ENCODE measurements around the gene PCDHGB1. TPM values are rescaled to one million over a fixed set of nuclear protein-coding genes. Genes with fewer than 3 reads are reported as not detected.
"Not testable (repeated sequence)": the region's sequence is repeated elsewhere in the genome, so short reads cannot be mapped to it uniquely, and the experiment has no call there.

PCDHGB1 gene
- total RNA-seq: 1 to 10 TPM; 2.6 to 2.8 TPM
- long read RNA-seq, donor 1: 0 reads
- long read RNA-seq, donor 2, partial matches to known transcripts: 0 of 1 reads
- long read RNA-seq, donor 2, other reads (novel, unspliced or antisense): 0 of 1 reads

DNA sequence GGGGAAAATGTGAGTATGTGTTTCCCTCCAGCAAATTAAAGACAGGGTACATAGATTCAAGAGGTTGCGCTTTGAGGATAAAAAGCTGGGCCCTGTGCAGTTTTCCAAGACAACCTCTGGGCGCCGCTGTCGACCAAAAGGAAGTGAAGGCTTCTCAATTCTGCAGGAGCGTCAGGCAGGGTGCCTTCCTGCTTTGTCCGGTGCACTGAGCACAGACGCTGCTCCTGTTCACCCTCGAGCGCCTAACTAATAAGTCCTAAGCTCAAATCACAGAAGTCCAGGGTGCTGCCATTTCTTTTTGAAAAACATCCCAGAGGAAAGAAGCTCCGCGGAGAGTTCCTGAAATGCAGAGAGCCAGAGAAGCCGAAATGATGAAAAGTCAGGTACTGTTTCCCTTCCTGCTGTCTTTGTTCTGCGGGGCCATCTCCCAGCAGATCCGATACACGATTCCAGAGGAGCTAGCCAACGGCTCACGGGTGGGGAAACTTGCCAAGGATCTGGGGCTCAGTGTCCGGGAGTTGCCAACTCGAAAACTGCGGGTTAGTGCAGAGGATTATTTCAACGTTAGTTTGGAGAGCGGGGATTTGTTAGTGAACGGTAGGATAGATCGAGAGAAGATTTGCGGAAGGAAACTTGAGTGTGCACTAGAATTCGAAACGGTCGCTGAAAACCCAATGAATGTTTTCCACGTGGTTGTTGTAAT lies at the start of gene PCDHGB1:
Gene PCDHGB1, plus strand, starts transcription at position 183 of the 703 bp plus-strand sequence. Its CDS starts 162 bp downstream, at position 345.
- no peak for DNase-seq (ENCODE audit: low spot score)
- intact Hi-C loops (cut with DNase I): no loop called here

DNA sequence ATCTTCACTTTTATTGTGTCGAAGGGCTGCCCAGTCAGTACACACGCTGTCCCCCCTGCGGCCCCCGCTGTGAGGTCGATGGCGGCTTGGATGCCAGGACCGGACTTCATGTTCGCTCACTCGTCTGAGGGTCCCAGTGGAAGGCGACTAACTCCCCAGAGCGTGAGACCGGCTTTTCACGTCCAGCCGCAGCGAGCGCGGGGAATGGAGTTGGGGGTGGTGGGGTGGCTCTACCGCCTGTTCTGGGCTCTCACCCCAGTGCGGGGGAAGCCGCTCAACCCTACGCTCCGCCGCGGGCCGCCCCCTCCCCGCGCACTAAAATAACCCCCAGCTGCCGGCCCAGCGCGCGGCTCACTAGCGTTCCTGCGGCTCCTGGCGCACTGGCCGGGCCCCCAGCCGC lies 46.1 kb upstream of the PCDHGB1 start, which contains the start of gene SLC25A2:
Gene SLC25A2, minus strand, starts transcription at position 294 of the 400 bp plus-strand sequence. Its CDS starts 184 bp downstream, at position 110.
- DNase-seq (ENCODE audit: low spot score): no peak
- intact Hi-C loops (cut with DNase I): no loop called here

DNA sequence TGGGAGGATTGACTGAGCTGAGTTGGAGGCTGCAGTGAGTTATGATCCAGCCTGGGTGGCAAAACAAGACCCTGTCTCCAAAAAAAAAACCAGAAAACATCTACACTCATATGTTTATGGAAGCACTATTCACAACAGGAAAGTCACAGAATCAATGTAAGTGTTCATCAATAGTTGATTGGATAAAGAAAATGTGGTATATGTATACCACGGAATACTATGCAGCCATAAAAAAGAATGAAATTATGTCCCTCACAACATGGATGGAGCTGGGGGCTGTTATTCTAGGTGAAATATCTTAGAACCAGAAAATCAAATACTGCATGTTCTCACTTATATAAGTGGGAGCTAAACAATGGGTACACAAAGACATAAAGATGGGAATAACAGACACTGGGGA lies 43.3 kb upstream of the PCDHGB1 start:
- intact Hi-C loops (cut with DNase I): no loop called here
- no peak for DNase-seq (ENCODE audit: low spot score)

DNA sequence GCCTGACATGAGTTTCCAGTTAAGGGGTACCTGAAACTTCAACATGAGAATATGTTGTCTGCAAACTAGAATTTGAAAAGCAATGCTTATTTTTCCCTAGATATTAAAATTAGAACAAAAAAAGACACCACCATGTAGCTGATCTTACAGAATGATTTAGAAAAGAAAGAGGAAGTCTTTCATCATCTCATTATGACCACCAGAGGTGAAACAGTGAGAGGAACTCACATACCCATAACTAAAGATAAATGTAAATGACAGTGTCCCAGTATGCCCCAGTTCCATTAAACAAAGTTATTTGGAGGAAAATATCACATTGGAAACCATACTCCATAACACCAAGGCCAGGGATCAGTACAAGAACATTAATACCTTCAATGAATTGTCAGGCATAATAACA lies 36.2 kb upstream of the PCDHGB1 start:
- intact Hi-C loops (cut with DNase I): no loop called here
- DNase-seq (ENCODE audit: low spot score): no peak

DNA sequence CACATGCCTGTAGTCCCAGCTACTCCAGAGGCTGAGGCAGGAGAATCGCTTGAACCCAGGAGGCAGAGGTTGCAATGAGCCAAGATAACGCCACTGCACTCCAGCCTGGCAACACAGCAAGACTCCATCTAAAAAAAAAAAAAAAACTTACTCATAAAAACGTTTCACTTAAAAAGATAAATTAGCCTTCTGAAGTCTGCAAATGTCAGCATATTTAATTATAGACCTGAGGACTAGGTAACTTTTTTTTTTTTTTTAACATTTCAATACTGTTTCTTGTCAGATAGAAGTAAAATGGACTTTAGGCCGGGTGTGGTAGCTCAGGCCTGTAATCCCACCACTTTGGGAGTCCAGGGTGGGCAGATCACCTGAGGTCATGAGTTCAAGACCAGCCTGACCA lies 32.9 kb upstream of the PCDHGB1 start:
- intact Hi-C loops (cut with DNase I); DNase-seq (ENCODE audit: low spot score): not testable (repeated sequence)

DNA sequence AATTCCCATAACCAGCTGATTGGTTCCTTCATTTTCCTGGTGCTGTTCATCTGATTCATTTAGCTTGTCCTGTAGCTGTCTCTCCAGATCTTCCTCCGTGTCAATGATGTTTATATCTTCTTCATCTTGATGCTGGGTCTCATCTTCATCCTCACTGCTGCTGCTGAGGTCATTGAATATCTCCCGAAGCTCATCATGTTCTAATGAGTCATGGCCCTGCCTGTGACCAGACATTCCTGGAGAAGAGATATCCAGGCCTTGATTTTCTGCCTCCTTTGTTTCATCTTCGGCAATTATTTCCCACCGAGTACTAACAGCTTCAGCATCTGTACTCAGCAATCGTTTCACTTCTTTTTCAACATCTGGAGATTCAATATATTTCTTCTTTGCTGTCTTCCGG lies 30.7 kb upstream of the PCDHGB1 start:
- no peak for DNase-seq (ENCODE audit: low spot score)
- intact Hi-C loops (cut with DNase I): no loop called here

DNA sequence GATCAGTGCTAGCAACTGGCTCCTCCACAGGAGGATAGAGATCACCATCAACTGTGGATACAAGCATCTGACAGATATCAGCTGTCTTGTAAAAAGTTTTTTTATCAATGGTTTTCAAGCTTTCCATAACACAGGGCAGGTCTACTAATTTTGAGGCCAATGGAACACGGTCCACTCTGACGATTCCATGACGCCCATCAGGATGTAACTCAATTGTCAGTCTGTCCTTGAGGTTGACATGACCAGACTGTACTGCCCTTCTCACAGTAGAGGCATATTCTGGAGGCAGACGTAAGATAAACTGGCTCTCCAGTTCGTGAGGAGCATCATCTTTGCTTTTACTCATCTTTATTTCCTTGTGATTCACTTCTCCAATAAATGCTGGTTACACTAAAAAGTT lies 30.2 kb upstream of the PCDHGB1 start:
- no peak for DNase-seq (ENCODE audit: low spot score)
- intact Hi-C loops (cut with DNase I): loop anchor here (10.0 kb wide), 2 partner anchors 205 to 245 kb away; no protein-coding TSS in a partner anchor

DNA sequence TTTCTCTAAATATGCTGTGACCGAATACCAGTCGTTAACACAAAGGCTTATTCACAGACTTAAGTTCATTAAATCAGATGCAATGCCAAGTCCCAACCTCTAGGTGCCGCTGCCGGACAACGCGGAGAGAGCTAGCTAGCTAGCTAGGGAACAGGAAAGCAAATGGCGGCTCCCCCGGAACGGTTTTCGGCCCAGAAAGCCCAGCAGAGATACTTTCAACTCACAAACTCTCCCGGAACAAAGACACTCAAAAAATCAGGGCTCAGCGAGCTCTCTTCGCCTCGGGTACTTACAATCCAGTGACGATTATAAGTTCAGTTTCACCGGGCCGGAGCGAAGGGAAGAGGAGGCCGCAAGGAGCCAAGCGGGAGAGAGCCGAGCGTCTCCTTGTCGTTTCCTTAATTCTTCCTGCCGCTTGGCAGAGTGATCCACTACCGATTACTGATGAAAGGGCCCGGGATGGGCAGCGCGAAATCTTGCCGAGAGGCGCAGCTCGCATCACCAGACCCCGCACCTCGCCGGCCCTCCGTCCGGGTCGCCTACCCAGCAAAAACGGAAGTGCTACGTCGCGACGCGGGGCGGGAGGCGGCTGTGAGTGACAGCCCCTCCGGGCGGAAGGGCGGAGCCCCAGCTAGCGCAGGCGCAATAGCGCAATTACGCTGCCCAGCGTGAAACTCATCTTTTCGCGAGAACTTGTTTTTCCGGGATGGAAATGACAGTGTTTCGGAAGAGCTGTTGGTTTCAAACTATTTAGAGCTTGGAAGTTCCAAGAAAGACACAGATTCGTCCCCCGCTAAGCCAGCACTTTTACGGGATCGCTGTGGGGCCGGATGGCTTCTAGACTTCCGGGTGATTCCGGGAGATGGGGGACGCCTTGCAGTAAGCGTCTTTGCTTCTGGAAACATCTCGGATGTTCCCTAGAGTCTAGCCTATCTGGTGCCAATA lies 29.4 kb upstream of the PCDHGB1 start, which contains the start of gene TAF7:
Gene TAF7, minus strand, starts transcription at position 560 of the 945 bp plus-strand sequence. CDS start 740 bp downstream, outside the sequence.
- intact Hi-C loops (cut with DNase I): loop anchor here (10.0 kb wide), 2 partner anchors 204 to 244 kb away; no protein-coding TSS in a partner anchor
- DNase-seq (ENCODE audit: low spot score): peak; percentile 98

DNA sequence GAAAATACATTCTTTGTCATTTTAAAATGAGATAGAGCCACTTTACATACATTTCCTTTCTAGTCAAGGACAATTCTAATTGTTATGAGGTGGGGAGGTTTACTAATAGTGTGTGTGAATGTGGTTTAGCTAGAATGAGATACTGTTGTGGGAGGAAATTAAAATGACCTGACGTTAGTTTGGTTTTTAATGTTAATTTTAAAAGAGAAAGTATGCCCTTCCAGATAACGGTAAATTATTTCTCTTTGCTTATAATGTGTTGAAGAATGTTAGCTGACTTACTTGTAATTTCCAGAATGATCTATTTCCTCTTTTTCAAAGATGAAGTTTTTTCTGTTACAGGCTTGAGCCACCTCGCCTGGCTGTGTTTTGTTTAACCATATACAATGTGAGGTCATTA lies 27.6 kb upstream of the PCDHGB1 start:
- intact Hi-C loops (cut with DNase I): loop anchor here (10.0 kb wide), 2 partner anchors 203 to 243 kb away; no protein-coding TSS in a partner anchor
- no peak for DNase-seq (ENCODE audit: low spot score)

DNA sequence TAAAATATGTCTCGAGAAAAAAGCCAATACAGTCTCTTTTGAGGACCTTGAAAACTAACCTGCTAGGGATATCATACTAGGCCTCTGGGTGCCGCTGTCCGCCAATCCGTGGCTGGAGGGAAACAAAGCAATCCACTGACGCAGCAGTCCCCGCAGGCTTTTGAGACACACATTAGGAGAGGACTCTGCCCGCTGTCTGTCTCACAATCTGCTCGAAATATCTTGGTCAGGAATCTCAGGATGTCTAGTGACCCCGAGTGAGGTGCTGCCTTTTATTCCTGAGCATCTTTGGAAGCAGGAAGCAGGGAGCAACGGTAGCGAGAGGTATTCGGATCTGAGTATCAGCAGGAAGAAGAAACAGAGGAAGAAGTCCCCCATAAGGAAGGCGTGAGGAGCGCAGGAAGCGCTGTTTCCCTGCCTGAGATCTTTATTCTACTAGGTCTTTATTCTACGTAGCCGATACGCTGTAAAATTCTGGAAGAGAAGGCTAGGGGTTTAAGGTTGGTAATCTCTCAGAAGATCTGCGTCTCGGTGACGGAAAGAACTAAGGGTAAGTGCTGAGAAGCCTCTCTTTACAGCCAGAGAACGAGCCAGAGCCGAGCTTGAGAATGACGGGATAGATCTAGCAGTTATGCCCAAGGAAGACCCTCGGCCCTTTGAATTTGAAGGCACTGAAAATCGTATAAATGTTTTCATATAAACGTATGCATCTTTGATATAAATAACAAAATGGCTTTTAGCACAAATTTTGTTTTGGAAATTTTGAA lies 23.6 kb upstream of the PCDHGB1 start:
- DNase-seq (ENCODE audit: low spot score): peak; percentile 86
- intact Hi-C loops (cut with DNase I): loop anchor here (10.0 kb wide), 2 partner anchors 199 to 239 kb away; no protein-coding TSS in a partner anchor

DNA sequence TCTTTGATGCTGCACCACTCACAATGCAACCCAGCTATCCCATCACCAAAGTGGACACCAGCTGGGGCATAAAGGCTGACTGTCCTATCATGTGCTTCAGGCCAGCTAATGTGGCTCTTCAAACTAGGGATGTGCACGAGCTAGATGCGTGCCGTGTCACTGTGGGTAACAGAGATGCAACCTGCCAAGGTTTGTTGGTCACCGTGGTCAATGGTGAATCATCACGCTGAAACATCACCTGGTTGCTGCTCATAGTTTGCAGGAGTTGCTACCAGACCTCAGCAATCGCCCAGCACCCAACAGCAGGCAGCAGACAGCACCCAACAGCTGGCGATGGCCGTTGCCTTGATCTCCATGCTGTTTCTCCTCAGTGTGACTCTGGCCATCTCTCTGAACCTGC lies 21.7 kb upstream of the PCDHGB1 start:
- DNase-seq (ENCODE audit: low spot score): peak; percentile 54
- intact Hi-C loops (cut with DNase I): loop anchor here (10.0 kb wide), 2 partner anchors 197 to 237 kb away; no protein-coding TSS in a partner anchor

DNA sequence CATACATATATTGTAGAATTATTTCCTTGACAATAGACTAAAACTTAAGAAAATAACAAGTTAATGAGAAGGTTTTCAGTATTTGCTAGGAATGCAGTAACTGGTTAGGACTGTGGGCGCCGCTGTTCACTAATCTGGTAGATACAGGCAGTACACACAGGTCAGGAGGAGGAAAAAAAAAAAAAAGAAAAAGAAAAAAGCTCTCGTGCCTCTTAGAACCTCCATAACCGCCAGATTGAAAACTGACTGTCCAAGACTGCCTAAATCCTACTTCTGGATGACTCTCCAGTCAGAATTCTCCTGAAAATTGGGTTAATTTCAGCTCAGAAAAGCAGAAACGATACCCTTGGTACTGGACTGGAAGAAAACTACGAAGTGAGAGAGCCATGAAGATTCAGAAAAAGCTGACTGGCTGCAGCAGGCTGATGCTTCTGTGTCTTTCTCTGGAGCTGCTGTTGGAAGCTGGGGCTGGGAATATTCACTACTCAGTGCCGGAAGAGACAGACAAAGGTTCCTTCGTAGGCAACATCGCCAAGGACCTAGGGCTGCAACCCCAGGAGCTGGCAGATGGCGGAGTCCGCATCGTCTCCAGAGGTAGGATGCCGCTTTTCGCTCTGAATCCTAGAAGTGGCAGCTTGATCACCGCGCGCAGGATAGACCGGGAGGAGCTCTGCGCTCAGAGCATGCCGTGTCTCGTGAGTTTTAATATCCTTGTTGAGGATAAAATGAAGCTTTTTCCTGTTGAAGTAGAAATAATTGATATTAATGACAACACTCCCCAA lies 19.4 kb upstream of the PCDHGB1 start, which contains the start of gene PCDHGA1:
Gene PCDHGA1, plus strand, starts transcription at position 216 of the 782 bp plus-strand sequence.
- intact Hi-C loops (cut with DNase I): no loop called here
- DNase-seq (ENCODE audit: low spot score): peak; percentile 65

DNA sequence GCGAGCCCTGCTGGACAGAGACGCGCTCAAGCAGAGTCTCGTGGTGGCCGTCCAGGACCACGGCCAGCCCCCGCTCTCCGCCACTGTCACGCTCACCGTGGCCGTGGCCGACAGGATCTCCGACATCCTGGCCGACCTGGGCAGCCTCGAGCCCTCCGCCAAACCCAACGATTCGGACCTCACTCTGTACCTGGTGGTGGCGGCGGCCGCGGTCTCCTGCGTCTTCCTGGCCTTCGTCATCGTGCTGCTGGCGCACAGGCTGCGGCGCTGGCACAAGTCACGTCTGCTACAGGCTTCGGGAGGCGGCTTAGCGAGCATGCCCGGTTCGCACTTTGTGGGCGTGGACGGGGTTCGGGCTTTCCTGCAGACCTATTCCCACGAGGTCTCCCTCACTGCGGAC lies 17.3 kb upstream of the PCDHGB1 start:
- intact Hi-C loops (cut with DNase I); DNase-seq (ENCODE audit: low spot score): not testable (repeated sequence)

DNA sequence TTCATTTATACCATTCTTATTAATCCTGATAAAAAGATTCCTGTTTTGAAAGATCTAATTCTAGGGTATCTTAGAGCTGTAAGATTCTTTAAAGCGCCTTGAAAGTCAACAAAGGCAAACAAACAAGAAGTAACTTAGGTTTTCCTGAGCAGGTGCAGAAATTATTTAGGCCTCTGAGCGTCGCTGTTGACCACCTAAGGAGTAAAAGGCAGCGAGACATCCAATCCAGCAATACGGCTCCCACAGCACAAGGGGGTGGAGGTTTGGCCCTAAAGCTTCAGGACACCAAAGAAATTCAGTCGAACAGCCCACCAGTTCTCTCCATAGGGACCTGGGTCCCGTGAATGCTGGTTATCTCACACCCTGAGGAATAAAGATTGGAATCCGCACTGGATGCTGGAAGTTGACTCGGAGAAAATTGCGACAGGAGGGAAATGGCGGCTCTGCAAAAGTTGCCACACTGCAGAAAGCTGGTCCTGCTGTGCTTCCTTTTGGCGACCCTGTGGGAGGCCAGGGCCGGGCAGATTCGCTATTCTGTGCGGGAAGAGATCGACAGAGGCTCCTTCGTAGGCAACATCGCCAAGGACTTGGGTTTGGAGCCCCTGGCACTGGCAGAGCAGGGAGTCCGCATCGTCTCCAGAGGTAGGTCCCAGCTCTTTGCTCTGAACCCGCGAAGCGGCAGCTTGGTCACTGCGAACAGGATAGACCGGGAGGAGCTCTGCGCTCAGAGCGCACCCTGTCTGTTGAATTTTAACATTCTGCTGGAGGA lies 11.2 kb upstream of the PCDHGB1 start, which contains the start of gene PCDHGA2:
Gene PCDHGA2, plus strand, starts transcription at position 223 of the 769 bp plus-strand sequence.
- peak; percentile 57 for DNase-seq (ENCODE audit: low spot score)
- intact Hi-C loops (cut with DNase I): no loop called here

DNA sequence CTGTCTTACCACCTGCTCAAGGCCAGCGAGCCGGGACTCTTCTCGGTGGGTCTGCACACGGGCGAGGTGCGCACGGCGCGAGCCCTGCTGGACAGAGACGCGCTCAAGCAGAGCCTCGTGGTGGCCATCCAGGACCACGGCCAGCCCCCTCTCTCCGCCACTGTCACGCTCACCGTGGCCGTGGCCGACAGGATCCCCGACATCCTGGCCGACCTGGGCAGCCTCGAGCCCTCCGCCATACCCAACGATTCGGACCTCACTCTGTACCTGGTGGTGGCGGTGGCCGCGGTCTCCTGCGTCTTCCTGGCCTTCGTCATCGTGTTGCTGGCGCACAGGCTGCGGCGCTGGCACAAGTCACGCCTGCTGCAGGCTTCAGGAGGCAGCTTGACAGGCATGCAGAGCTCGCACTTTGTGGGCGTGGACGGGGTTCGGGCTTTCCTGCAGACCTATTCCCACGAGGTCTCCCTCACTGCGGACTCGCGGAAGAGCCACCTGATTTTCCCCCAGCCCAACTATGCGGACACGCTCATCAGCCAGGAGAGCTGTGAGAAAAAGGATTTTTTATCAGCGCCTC lies 9.0 kb upstream of the PCDHGB1 start:
- DNase-seq (ENCODE audit: low spot score): peak; percentile 34
- intact Hi-C loops (cut with DNase I): not testable (repeated sequence)

DNA sequence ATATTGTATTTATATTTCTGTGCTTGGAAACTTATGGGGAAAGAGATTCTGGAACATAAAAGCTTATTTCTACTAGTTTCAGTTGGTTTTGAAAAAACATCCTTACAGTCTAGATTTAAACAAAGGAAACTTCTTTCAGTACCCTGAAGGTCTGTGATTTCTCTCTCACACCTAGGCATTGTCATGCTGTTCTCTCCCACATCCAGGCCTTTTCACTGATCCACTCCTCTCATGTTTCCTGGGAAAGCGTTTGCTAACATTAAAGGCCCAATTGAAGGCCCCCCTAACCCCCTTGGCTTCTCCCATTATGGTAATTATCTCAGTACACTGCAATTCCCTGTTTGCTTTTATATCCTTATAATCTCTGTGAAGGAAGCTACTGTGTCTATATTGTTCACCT lies 7.1 kb upstream of the PCDHGB1 start:
- intact Hi-C loops (cut with DNase I): no loop called here
- DNase-seq (ENCODE audit: low spot score): no peak
